ENCODE results near the gene PYY.
"Not testable (repeated sequence)": the region's sequence is repeated elsewhere in the genome, so short reads cannot be mapped to it uniquely, and the experiment has no call there.

PYY gene

GRCh38 chr17:43953746-43954145 is at the start of gene PYY:
Gene PYY, minus strand, starts transcription at chr17:43953940. Its CDS starts 457 bp downstream, at chr17:43953483.
- FAIRE-seq, result no peak

- no peak for FAIRE-seq
Measured at GRCh38 chr17:44002141-44002848, 48.6 kb upstream of the PYY start.

GRCh38 chr17:44001461-44001920 is 47.8 kb upstream of the PYY start:
- no peak for FAIRE-seq

GRCh38 chr17:44000871-44001460 is 47.2 kb upstream of the PYY start:
- FAIRE-seq, result no peak

- FAIRE-seq, result no peak
Measured at GRCh38 chr17:44000141-44000860, 46.6 kb upstream of the PYY start.

- no peak for FAIRE-seq
Measured at GRCh38 chr17:43999024-43999423, 45.3 kb upstream of the PYY start.

- FAIRE-seq, result no peak
Measured at GRCh38 chr17:43998552-43998951, 44.8 kb upstream of the PYY start.

- not testable (repeated sequence) for FAIRE-seq
Measured at GRCh38 chr17:43997180-43997579, 43.4 kb upstream of the PYY start.

GRCh38 chr17:43995150-43995471 is 41.4 kb upstream of the PYY start:
- FAIRE-seq, result no peak

GRCh38 chr17:43994272-43995149 is 40.8 kb upstream of the PYY start:
- no peak for FAIRE-seq

- no peak for FAIRE-seq
Measured at GRCh38 chr17:43992641-43993040, 38.9 kb upstream of the PYY start.

- no peak for FAIRE-seq
Measured at GRCh38 chr17:43988301-43988700, 34.6 kb upstream of the PYY start.

GRCh38 chr17:43987131-43988021 is 33.6 kb upstream of the PYY start:
- no peak for FAIRE-seq

- FAIRE-seq, result no peak
Measured at GRCh38 chr17:43986225-43986981, 32.7 kb upstream of the PYY start.

- FAIRE-seq, result no peak
Measured at GRCh38 chr17:43984521-43984920, 30.8 kb upstream of the PYY start.

GRCh38 chr17:43983515-43984411 is 30.0 kb upstream of the PYY start:
- no peak for FAIRE-seq

- FAIRE-seq, result no peak
Measured at GRCh38 chr17:43983196-43983514, 29.4 kb upstream of the PYY start.

GRCh38 chr17:43982171-43982570 is 28.4 kb upstream of the PYY start:
- FAIRE-seq, result no peak

- no peak for FAIRE-seq
Measured at GRCh38 chr17:43979671-43980070, 25.9 kb upstream of the PYY start.

GRCh38 chr17:43979011-43979410 is 25.3 kb upstream of the PYY start:
- FAIRE-seq, result no peak

All from colon (tissue), 2 donors.